GM23338 (cell line): ENCODE measurements around the gene TWSG1. TPM values are rescaled to one million over a fixed set of nuclear protein-coding genes. Genes with fewer than 3 reads are reported as not detected.

Experiments used
- ATAC-seq: fragments of 200-7000 bp; cut with Tn5 transposase; 3 replicates; pipeline ENCODE4 v1.9.1; 2020
- DNase-seq: peaks from one replicate; pipeline ENCODE4 v3.0.0-alpha.2; 2015; ENCODE audit warnings: low spot score
- H2AFZ ChIP-seq: fragments of 200-600 bp; sonication (generic); 2 replicates; pipeline ENCODE4 v1.8.0; 2016; ENCODE audit warnings: antibody characterized with exemption, mild to moderate bottlenecking, moderate library complexity
- H3F3A ChIP-seq: fragments of 200-600 bp; sonication (generic); replicated peaks from 2 replicates; pipeline ENCODE4 v1.8.0; 2017; ENCODE audit warnings: antibody characterized with exemption, mixed run types, low read depth
- H3K27ac ChIP-seq: fragments of 200-600 bp; sonication (generic); 2 replicates; pipeline ENCODE4 v1.6.1; 2016; ENCODE audit warnings: low read depth
- H3K27me3 ChIP-seq: fragments of 200-600 bp; sonication (generic); 2 replicates; pipeline ENCODE4 v1.8.0; 2016; ENCODE audit warnings: mild to moderate bottlenecking, mixed run types, moderate library complexity; ENCODE audit not compliant: insufficient read depth
- H3K36me3 ChIP-seq: fragments of 200-600 bp; sonication (generic); 2 replicates; pipeline ENCODE4 v1.8.0; 2016; ENCODE audit warnings: mild to moderate bottlenecking; ENCODE audit not compliant: insufficient read depth
- H3K4me1 ChIP-seq: fragments of 200-600 bp; sonication (generic); 2 replicates; pipeline ENCODE4 v1.8.0; 2016; ENCODE audit warnings: mild to moderate bottlenecking, moderate library complexity; ENCODE audit not compliant: insufficient read depth
- H3K4me2 ChIP-seq: fragments of 200-600 bp; sonication (generic); 2 replicates; pipeline ENCODE4 v1.7.1; 2017; ENCODE audit warnings: mixed run types
- H3K4me3 ChIP-seq: fragments of 200-600 bp; sonication (generic); 2 replicates; pipeline ENCODE4 v1.6.1; 2016; ENCODE audit warnings: mixed run types
- H3K79me2 ChIP-seq: fragments of 200-600 bp; sonication (generic); replicated peaks from 2 replicates; pipeline ENCODE4 v1.8.0; 2017; ENCODE audit warnings: mild to moderate bottlenecking; ENCODE audit not compliant: insufficient read depth
- H3K9me2 ChIP-seq: fragments of 200-600 bp; sonication (generic); 2 replicates; pipeline ENCODE4 v1.8.0; 2017; ENCODE audit not compliant: insufficient read depth
- H4K20me1 ChIP-seq: fragments of 200-600 bp; sonication (generic); replicated peaks from 2 replicates; pipeline ENCODE4 v1.8.0; 2017; ENCODE audit warnings: mild to moderate bottlenecking; ENCODE audit not compliant: insufficient read depth
- H3K27ac Mint-ChIP-seq: 2 replicates; pipeline ENCODE4 v1.8.0; 2020; ENCODE audit warnings: inconsistent platforms, mild to moderate bottlenecking, moderate library complexity, mixed read lengths
- H3K27me3 Mint-ChIP-seq: 3 replicates; pipeline ENCODE4 v1.8.0; 2022; ENCODE audit warnings: low read depth, mild to moderate bottlenecking, moderate library complexity, mixed read lengths, inconsistent platforms; ENCODE audit not compliant: insufficient read depth, poor library complexity
- H3K36me3 Mint-ChIP-seq: 3 replicates; pipeline ENCODE4 v1.8.0; 2021; ENCODE audit warnings: low read depth, mild to moderate bottlenecking, inconsistent platforms, moderate library complexity, mixed read lengths
- H3K4me1 Mint-ChIP-seq: 3 replicates; pipeline ENCODE4 v1.8.0; 2020; ENCODE audit warnings: mild to moderate bottlenecking, inconsistent platforms, mixed read lengths
- H3K4me3 Mint-ChIP-seq: 3 replicates; pipeline ENCODE4 v1.8.0; 2021; ENCODE audit warnings: moderate library complexity, mild to moderate bottlenecking, inconsistent platforms, mixed read lengths
- H3K9me3 Mint-ChIP-seq: 3 replicates; pipeline ENCODE4 v1.8.0; 2020; ENCODE audit warnings: moderate library complexity, mild to moderate bottlenecking, inconsistent platforms, mixed read lengths
- CREB1 ChIP-seq: fragments of 250-450 bp; sonication (Bioruptor Pico); IDR thresholded peaks from 2 replicates; pipeline ENCODE4 v1.5.0; 2020; ENCODE audit warnings: low read depth, mild to moderate bottlenecking, moderate library complexity
- EZH2 ChIP-seq: fragments of 200-600 bp; sonication (generic); IDR thresholded peaks from one replicate; pipeline ENCODE4 v1.8.0; 2017; ENCODE audit warnings: antibody characterized with exemption, mild to moderate bottlenecking, low read depth; ENCODE audit not compliant: unreplicated experiment
- EZH2phosphoT487 ChIP-seq: fragments of 200-600 bp; sonication (generic); IDR thresholded peaks from one replicate; pipeline ENCODE4 v1.8.1; 2018; ENCODE audit warnings: antibody characterized with exemption; ENCODE audit not compliant: unreplicated experiment
- JUNB ChIP-seq: IDR thresholded peaks from one replicate; pipeline ENCODE4 v1.6.1; 2016; ENCODE audit warnings: antibody characterized with exemption; ENCODE audit not compliant: unreplicated experiment
- NANOG ChIP-seq: IDR thresholded peaks from 2 replicates; pipeline ENCODE4 v1.6.1; 2016; ENCODE audit warnings: antibody characterized with exemption, borderline replicate concordance
- POLR2AphosphoS5 ChIP-seq: IDR thresholded peaks from 2 replicates; pipeline ENCODE4 v1.6.1; 2016; ENCODE audit warnings: antibody characterized with exemption, low read depth
- STAT1 ChIP-seq: IDR thresholded peaks from one replicate; pipeline ENCODE4 v1.6.1; 2016; ENCODE audit warnings: antibody characterized with exemption; ENCODE audit not compliant: unreplicated experiment
- ZNF114 ChIP-seq: fragments of 250-450 bp; sonication (Bioruptor Pico); IDR thresholded peaks from 2 replicates; pipeline ENCODE4 v1.5.0; 2020; ENCODE audit warnings: mild to moderate bottlenecking, moderate library complexity
- ZNF331 ChIP-seq: fragments of 250-450 bp; sonication (Bioruptor Pico); IDR thresholded peaks from 2 replicates; pipeline ENCODE4 v1.5.0; 2020; ENCODE audit warnings: low read depth, mild to moderate bottlenecking, moderate library complexity
- polyA plus RNA-seq: library from polyadenylated mRNA; unstranded; fragments of >200 nt; fragmentation: Nextera tagmentation; extraction: Ambion mirVana; gene quantifications from 2 replicates; pipeline ENCODE4 v1.2.1, GENCODE V29; 2016
- total RNA-seq: library from RNA; depleted of rRNA; stranded (reverse); fragments of >200 nt; shearing (Covaris generic); gene quantifications from 2 replicates; pipeline ENCODE4 v1.2.3, GENCODE V29; 2014
- TF ChIP-seq, protein P1 (sequence below): IDR thresholded peaks from 2 replicates; pipeline ENCODE4 v1.6.1; 2016; ENCODE audit warnings: antibody characterized with exemption
- TF ChIP-seq, protein P2 (sequence below): IDR thresholded peaks from one replicate; pipeline ENCODE4 v1.6.1; 2018; ENCODE audit warnings: antibody characterized with exemption; ENCODE audit not compliant: unreplicated experiment
- TF ChIP-seq, protein P3 (sequence below): fragments of 250-450 bp; sonication (Bioruptor Pico); IDR thresholded peaks from 2 replicates; pipeline ENCODE4 v1.5.0; 2020; ENCODE audit warnings: mild to moderate bottlenecking, moderate library complexity
- TF ChIP-seq, protein P4 (sequence below), 2 experiments: fragments of 200-600 bp in 1 of 2; sonication (generic) in 1 of 2; conservative IDR thresholded peaks; 2 replicates each; pipeline versions ENCODE4 v1.5.1 to v1.6.1; 2016 to 2017; ENCODE audit warnings: antibody characterized with exemption in 2 of 2, low read depth in 2 of 2, mild to moderate bottlenecking in 2 of 2, moderate library complexity in 1 of 2

The TWSG1 gene
- total and polyA plus RNA-seq, 2 experiments from 2014 or later: 11.5 to 29.1 TPM

DNA sequence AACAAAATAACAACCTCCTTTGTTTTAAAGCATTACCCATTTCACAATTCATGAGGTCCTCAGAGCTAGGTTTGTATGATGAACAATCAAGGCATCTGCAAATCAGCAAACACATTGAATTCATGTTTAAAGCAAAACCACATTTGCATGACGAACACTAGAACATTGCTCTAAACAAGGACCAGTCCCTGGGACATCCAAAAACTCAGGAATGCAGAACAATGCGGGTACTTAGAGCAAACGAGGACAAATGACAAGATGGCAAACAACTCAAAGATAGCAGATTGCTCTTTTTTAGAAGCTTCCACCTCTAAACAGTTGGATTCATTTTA lies 95.1 kb downstream of the TWSG1 start:
- H2AFZ ChIP-seq: peak overlapping the region; percentile 52; the same call in 1 of the 2 replicates
- Mint-ChIP-seq H3K27ac (no peak overlapping the region), H3K36me3 (peaks cover 5% of the 10 kb centered on the region; the same call in 2 of the 3 replicates), H3K9me3 (peaks cover 14% of the 10 kb centered on the region; the same call in 2 of the 3 replicates), H3K27me3 (peaks cover 3% of the 10 kb centered on the region), H3K4me1 (peaks cover 6% of the 10 kb centered on the region; the same call in 2 of the 3 replicates), H3K4me3 (no peak overlapping the region)
- TF ChIP-seq CREB1: no peak
- no peak for TF ChIP-seq STAT1
- TF ChIP-seq EZH2phosphoT487: no peak
- TF ChIP-seq, protein P1, sequence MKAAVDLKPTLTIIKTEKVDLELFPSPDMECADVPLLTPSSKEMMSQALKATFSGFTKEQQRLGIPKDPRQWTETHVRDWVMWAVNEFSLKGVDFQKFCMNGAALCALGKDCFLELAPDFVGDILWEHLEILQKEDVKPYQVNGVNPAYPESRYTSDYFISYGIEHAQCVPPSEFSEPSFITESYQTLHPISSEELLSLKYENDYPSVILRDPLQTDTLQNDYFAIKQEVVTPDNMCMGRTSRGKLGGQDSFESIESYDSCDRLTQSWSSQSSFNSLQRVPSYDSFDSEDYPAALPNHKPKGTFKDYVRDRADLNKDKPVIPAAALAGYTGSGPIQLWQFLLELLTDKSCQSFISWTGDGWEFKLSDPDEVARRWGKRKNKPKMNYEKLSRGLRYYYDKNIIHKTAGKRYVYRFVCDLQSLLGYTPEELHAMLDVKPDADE: no peak
- TF ChIP-seq, protein P2, sequence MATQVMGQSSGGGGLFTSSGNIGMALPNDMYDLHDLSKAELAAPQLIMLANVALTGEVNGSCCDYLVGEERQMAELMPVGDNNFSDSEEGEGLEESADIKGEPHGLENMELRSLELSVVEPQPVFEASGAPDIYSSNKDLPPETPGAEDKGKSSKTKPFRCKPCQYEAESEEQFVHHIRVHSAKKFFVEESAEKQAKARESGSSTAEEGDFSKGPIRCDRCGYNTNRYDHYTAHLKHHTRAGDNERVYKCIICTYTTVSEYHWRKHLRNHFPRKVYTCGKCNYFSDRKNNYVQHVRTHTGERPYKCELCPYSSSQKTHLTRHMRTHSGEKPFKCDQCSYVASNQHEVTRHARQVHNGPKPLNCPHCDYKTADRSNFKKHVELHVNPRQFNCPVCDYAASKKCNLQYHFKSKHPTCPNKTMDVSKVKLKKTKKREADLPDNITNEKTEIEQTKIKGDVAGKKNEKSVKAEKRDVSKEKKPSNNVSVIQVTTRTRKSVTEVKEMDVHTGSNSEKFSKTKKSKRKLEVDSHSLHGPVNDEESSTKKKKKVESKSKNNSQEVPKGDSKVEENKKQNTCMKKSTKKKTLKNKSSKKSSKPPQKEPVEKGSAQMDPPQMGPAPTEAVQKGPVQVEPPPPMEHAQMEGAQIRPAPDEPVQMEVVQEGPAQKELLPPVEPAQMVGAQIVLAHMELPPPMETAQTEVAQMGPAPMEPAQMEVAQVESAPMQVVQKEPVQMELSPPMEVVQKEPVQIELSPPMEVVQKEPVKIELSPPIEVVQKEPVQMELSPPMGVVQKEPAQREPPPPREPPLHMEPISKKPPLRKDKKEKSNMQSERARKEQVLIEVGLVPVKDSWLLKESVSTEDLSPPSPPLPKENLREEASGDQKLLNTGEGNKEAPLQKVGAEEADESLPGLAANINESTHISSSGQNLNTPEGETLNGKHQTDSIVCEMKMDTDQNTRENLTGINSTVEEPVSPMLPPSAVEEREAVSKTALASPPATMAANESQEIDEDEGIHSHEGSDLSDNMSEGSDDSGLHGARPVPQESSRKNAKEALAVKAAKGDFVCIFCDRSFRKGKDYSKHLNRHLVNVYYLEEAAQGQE: no peak
- TF ChIP-seq ZNF114 (CRISPR knock-in tag): no peak
- no peak for TF ChIP-seq JUNB
- TF ChIP-seq ZNF331 (CRISPR knock-in tag): no peak
- no peak for TF ChIP-seq EZH2
- TF ChIP-seq, protein P3, sequence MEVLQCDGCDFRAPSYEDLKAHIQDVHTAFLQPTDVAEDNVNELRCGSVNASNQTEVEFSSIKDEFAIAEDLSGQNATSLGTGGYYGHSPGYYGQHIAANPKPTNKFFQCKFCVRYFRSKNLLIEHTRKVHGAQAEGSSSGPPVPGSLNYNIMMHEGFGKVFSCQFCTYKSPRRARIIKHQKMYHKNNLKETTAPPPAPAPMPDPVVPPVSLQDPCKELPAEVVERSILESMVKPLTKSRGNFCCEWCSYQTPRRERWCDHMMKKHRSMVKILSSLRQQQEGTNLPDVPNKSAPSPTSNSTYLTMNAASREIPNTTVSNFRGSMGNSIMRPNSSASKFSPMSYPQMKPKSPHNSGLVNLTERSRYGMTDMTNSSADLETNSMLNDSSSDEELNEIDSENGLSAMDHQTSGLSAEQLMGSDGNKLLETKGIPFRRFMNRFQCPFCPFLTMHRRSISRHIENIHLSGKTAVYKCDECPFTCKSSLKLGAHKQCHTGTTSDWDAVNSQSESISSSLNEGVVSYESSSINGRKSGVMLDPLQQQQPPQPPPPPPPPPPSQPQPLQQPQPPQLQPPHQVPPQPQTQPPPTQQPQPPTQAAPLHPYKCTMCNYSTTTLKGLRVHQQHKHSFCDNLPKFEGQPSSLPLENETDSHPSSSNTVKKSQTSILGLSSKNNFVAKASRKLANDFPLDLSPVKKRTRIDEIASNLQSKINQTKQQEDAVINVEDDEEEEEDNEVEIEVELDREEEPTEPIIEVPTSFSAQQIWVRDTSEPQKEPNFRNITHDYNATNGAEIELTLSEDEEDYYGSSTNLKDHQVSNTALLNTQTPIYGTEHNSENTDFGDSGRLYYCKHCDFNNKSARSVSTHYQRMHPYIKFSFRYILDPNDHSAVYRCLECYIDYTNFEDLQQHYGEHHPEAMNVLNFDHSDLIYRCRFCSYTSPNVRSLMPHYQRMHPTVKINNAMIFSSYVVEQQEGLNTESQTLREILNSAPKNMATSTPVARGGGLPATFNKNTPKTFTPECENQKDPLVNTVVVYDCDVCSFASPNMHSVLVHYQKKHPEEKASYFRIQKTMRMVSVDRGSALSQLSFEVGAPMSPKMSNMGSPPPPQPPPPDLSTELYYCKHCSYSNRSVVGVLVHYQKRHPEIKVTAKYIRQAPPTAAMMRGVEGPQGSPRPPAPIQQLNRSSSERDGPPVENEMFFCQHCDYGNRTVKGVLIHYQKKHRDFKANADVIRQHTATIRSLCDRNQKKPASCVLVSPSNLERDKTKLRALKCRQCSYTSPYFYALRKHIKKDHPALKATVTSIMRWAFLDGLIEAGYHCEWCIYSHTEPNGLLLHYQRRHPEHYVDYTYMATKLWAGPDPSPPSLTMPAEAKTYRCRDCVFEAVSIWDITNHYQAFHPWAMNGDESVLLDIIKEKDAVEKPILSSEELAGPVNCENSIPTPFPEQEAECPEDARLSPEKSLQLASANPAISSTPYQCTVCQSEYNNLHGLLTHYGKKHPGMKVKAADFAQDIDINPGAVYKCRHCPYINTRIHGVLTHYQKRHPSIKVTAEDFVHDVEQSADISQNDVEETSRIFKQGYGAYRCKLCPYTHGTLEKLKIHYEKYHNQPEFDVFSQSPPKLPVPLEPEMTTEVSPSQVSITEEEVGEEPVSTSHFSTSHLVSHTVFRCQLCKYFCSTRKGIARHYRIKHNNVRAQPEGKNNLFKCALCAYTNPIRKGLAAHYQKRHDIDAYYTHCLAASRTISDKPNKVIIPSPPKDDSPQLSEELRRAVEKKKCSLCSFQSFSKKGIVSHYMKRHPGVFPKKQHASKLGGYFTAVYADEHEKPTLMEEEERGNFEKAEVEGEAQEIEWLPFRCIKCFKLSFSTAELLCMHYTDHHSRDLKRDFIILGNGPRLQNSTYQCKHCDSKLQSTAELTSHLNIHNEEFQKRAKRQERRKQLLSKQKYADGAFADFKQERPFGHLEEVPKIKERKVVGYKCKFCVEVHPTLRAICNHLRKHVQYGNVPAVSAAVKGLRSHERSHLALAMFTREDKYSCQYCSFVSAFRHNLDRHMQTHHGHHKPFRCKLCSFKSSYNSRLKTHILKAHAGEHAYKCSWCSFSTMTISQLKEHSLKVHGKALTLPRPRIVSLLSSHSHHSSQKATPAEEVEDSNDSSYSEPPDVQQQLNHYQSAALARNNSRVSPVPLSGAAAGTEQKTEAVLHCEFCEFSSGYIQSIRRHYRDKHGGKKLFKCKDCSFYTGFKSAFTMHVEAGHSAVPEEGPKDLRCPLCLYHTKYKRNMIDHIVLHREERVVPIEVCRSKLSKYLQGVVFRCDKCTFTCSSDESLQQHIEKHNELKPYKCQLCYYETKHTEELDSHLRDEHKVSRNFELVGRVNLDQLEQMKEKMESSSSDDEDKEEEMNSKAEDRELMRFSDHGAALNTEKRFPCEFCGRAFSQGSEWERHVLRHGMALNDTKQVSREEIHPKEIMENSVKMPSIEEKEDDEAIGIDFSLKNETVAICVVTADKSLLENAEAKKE (CRISPR knock-in tag): no peak
- TF ChIP-seq POLR2AphosphoS5: no peak
- TF ChIP-seq, protein P4, sequence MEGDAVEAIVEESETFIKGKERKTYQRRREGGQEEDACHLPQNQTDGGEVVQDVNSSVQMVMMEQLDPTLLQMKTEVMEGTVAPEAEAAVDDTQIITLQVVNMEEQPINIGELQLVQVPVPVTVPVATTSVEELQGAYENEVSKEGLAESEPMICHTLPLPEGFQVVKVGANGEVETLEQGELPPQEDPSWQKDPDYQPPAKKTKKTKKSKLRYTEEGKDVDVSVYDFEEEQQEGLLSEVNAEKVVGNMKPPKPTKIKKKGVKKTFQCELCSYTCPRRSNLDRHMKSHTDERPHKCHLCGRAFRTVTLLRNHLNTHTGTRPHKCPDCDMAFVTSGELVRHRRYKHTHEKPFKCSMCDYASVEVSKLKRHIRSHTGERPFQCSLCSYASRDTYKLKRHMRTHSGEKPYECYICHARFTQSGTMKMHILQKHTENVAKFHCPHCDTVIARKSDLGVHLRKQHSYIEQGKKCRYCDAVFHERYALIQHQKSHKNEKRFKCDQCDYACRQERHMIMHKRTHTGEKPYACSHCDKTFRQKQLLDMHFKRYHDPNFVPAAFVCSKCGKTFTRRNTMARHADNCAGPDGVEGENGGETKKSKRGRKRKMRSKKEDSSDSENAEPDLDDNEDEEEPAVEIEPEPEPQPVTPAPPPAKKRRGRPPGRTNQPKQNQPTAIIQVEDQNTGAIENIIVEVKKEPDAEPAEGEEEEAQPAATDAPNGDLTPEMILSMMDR (conservative IDR thresholded peaks at IDR 0.05; ENCODE audit: low read depth in 2 of 2): no peak
- TF ChIP-seq NANOG: no peak
- H3K27ac ChIP-seq: no peak overlapping the region
- H3K4me2 ChIP-seq: no peak overlapping the region
- DNase-seq: no peak
- no peaks in the 10 kb centered on the region for H3K27me3 ChIP-seq
- ATAC-seq: no peak
- H4K20me1 ChIP-seq: no peaks in the 10 kb centered on the region
- H3K9me2 ChIP-seq: no peaks in the 10 kb centered on the region
- H3F3A ChIP-seq: no peaks in the 10 kb centered on the region
- H3K36me3 ChIP-seq: peaks cover 3% of the 10 kb centered on the region; the same call in 1 of the 2 replicates
- no peak overlapping the region for H3K4me3 ChIP-seq
- no peaks in the 10 kb centered on the region for H3K79me2 ChIP-seq
- H3K4me1 ChIP-seq: 0 out of 2 replicates have a peak, but pooled peaks cover 4% of the 10 kb centered on the region
